ENCODE measurements around the gene HOMEZ. TPM values are rescaled to one million over a fixed set of nuclear protein-coding genes. Genes with fewer than 3 reads are reported as not detected.

The HOMEZ gene, protein sequence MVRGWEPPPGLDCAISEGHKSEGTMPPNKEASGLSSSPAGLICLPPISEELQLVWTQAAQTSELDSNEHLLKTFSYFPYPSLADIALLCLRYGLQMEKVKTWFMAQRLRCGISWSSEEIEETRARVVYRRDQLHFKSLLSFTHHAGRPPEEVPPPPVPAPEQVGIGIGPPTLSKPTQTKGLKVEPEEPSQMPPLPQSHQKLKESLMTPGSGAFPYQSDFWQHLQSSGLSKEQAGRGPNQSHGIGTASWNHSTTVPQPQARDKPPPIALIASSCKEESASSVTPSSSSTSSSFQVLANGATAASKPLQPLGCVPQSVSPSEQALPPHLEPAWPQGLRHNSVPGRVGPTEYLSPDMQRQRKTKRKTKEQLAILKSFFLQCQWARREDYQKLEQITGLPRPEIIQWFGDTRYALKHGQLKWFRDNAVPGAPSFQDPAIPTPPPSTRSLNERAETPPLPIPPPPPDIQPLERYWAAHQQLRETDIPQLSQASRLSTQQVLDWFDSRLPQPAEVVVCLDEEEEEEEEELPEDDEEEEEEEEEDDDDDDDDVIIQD
- 10 to 100 TPM; 10.3 to 12.7 TPM for total RNA-seq

DNA sequence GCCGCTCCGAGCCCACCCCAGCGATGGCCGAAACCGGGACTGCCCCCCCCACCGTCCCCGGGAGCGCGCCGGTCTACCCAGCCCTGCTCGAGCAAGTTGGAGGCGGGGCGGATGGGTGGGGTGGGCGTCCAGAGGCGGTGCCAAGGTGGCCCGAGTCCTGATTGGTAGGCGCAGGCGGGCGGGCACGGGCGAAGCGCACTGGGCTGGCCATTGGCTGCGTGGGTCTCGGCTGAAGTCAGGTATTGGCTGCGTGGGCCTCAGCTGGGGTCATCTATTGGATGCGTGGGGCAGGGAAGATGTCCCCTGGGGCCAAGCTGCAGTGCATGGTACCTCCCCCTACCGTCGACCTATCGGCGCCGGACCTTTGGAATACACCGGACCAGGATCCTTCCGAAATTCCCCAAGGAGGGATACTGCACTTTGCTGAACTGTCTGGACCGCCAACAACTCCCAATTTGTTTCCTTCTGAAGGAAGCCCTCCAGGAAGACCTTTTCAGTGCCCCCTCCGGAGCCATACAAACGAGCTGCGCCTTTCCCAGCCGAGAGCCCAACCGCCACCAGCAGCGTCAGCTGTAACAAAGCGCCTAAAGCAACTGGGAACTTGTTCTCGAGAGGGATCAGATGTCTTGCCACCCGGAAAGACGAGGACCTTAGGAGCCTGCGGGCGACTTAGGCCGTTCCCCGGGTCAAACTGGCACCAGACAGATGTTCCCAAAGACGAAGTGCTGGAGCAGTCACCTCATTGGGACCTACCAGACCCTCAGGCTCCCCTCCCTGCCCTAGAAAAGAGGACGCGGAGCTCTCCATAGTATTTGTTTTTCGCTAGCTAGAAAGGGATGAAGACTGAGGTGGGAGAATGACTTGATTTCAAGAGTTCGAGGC is at the start of gene HOMEZ:
HOMEZ (minus strand) TSS at position 113 of the 882 bp plus-strand sequence. CDS start 180 bp downstream, outside the sequence.

GRCh38 chr14:23320584-23321571 is 34.9 kb upstream of the HOMEZ start, which contains the start of gene PABPN1:
TSS of gene PABPN1 (plus strand) at chr14:23321457. CDS start at chr14:23321470, 13 bp downstream.

GRCh38 chr14:23306412-23307145 is 20.6 kb upstream of the HOMEZ start, which contains the start of gene BCL2L2:
TSS of gene BCL2L2 (plus strand) at chr14:23306833. CDS start at chr14:23307768, 935 bp downstream.

DNA sequence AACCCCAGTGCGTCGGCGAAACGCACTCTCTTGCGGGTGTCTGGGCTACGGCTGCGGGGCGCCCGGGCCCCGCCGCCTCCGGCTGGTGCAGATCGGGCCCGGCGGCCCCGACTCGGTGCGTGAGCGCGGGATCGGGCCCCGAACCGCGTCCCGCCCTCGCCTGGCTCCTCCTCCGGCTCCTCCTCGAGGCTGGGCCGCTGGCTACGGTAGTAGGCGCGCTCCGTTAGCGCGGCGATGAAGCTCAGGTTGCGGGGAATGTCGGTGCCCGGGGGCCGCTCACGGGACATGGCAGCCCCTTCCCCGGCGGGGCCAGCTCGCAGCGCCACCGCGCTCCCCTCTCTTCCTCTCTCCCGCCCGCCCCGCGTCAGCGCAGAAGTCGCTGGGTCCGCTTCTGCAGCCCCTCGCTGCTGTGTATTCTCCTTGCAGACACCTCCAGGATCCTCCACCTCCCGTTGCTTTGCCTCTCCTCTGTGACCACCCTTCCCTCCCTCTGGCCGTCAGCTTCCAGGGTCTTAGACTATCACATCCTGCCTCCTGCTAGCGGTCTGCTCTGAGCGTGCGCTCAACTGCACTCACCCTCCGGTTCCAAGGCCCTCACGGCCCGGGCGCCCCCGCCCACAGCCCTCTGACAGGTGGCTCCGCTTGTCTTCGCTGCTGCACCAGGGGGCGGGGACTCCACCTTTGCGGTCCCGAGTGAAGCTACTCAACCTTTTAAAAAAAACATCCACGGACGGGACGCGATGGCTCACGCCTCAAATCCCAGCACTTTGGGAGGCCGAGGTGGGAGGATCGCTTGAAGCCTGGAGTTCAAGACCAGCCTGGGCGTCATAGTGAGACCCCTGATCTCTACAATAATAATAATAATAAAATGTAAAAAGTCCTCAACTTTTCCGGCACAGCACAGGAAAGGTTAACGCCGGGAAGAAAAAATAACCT is 16.6 kb upstream of the HOMEZ start, which contains the start of gene PPP1R3E:
PPP1R3E (minus strand) TSS at position 570 of the 936 bp plus-strand sequence; CDS start at position 287, 283 bp downstream.

GRCh38 chr14:23237772-23238594 is 47.9 kb downstream of the HOMEZ start, which contains the start of gene RNF212B:
TSS of gene RNF212B (plus strand) at chr14:23237936. CDS start at chr14:23240346, 2,410 bp downstream.

Small RNAs within 50 kb of the gene (small RNA-seq; reads per million reads assigned to genes)
- gene AL049829.1 (0 reads per million in 2 donors), gene RNU6-1046P (0 reads per million in 2 donors)

Other genes starting within 250 kb of the HOMEZ start
- not detected for gene PSMB11, start 243.9 kb downstream of the HOMEZ start, total RNA-seq
- gene CDH24, start 228.6 kb downstream of the HOMEZ start, total RNA-seq, result 1 to 10 TPM; 1.7 to 2.7 TPM
- 10 to 100 TPM; 84.7 to 93.2 TPM for gene ACIN1, start 191.0 kb downstream of the HOMEZ start, total RNA-seq
- 10 to 100 TPM; 39.6 to 55.3 TPM for gene C14orf119, start 190.6 kb downstream of the HOMEZ start, total RNA-seq
- not detected for gene CIROP, start 181.1 kb downstream of the HOMEZ start, total RNA-seq
- gene CEBPE, start 166.9 kb downstream of the HOMEZ start, total RNA-seq, result not detected
- gene SLC7A8, start 102.5 kb downstream of the HOMEZ start, total RNA-seq, result 10 to 100 TPM; 24.1 to 43.3 TPM
- under 1 TPM in 1 of 2 donors, not detected in 1; 0.34 TPM for gene RNF212B, start 48.2 kb downstream of the HOMEZ start, total RNA-seq
- gene PPP1R3E, start 16.7 kb upstream of the HOMEZ start, total RNA-seq, result 1 to 10 TPM; 2.7 to 3.8 TPM
- 10 to 100 TPM; 13.1 to 22.0 TPM for gene BCL2L2, start 20.7 kb upstream of the HOMEZ start, total RNA-seq
- 10 to 100 TPM; 33.0 to 54.3 TPM for gene PABPN1, start 35.3 kb upstream of the HOMEZ start, total RNA-seq
- gene SLC22A17, start 66.8 kb upstream of the HOMEZ start, total RNA-seq, result 1 to 10 TPM; 2.4 to 3.3 TPM
- gene EFS, start 79.0 kb upstream of the HOMEZ start, total RNA-seq, result 1 to 10 TPM; 1.3 to 2.1 TPM
- gene IL25, start 86.7 kb upstream of the HOMEZ start, total RNA-seq, result not detected
- gene CMTM5, start 90.9 kb upstream of the HOMEZ start, total RNA-seq, result under 1 TPM; 0.67 to 0.69 TPM
- gene MYH6, start 122.1 kb upstream of the HOMEZ start, total RNA-seq, result not detected
- gene MYH7, start 149.5 kb upstream of the HOMEZ start, total RNA-seq, result not detected
- gene NGDN, start 183.6 kb upstream of the HOMEZ start, total RNA-seq, result 10 to 100 TPM; 31.7 to 54.6 TPM